Measurements from ENCODE around the gene CTIF.

The CTIF gene

DNA sequence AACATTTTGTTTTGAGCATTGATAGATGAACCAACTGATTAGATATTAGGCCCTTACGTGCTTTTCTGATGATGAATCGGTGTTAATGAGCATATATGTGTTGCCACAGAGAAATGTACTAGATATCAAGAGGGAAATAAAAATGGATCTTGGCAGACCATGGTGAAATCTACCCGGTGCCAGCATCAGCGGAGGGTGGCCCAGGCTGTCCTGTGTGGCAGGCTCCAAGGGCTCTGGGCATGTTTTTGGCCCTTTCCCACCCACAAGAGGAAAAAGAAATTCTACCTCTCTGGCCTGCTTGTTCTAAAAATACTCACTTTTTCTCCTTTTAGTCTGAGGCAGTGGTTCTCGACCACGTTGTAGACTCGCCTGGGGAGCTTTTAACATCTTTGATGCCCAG lies 154.2 kb downstream of the CTIF start:
- DNase-seq, result no peak

DNA sequence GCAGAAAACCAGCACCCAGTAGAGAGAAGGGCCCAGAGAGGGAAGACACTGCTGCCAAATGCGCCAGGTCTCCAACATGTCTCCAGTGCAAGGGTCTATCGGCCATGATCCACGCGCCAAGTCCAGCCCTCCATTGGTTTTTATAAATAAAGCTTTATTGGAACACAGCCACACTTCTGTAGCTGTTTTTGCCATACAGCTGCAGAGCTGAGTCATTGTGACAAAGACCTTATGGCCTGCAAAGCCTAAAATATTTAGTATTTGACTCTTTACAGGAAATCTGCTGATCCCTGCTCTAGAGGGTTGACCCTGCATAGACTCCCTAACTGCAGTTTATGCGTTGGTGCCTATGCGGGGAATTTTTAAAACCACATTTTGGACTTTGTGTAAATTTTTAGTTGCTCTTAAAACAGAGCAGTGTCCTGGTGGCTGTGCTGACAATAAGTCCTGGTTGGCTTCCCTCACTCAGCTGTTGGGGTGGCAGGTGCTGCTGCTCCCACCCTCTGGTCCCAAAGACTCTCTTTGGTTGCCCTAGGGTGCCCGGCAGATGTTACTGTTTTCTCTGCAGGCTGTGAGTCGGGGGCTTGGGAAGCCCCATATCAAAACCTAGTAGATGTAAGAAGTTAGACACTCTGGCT lies 154.9 kb downstream of the CTIF start:
- Histone ChIP-seq H3K9me3 (no peaks in the 10 kb centered on the region), H3K4me1 (no peaks in the 10 kb centered on the region), H3K27me3 (no peaks in the 10 kb centered on the region), H3K36me3 (no peaks in the 10 kb centered on the region), H3K4me3 (ENCODE audit: low read depth, low read length) (no peak overlapping the region)
- DNase-seq, result no peak
- TF ChIP-seq, protein P1, sequence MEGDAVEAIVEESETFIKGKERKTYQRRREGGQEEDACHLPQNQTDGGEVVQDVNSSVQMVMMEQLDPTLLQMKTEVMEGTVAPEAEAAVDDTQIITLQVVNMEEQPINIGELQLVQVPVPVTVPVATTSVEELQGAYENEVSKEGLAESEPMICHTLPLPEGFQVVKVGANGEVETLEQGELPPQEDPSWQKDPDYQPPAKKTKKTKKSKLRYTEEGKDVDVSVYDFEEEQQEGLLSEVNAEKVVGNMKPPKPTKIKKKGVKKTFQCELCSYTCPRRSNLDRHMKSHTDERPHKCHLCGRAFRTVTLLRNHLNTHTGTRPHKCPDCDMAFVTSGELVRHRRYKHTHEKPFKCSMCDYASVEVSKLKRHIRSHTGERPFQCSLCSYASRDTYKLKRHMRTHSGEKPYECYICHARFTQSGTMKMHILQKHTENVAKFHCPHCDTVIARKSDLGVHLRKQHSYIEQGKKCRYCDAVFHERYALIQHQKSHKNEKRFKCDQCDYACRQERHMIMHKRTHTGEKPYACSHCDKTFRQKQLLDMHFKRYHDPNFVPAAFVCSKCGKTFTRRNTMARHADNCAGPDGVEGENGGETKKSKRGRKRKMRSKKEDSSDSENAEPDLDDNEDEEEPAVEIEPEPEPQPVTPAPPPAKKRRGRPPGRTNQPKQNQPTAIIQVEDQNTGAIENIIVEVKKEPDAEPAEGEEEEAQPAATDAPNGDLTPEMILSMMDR (IDR thresholded peaks at IDR 0.05; ENCODE audit: low read depth, low read length), result no peak

More for the DNA sequence above, 154.2 kb downstream of the CTIF start:
- H3K27me3 ChIP-seq, result no peaks in the 10 kb centered on the region
- no peaks in the 10 kb centered on the region for H3K36me3 ChIP-seq
- TF ChIP-seq, protein P1 (IDR thresholded peaks at IDR 0.05; ENCODE audit: low read depth, low read length), result no peak
- H3K4me1 ChIP-seq, result no peaks in the 10 kb centered on the region
- no peak overlapping the region for H3K4me3 ChIP-seq (ENCODE audit: low read depth, low read length)
- H3K9me3 ChIP-seq, result no peaks in the 10 kb centered on the region

DNA sequence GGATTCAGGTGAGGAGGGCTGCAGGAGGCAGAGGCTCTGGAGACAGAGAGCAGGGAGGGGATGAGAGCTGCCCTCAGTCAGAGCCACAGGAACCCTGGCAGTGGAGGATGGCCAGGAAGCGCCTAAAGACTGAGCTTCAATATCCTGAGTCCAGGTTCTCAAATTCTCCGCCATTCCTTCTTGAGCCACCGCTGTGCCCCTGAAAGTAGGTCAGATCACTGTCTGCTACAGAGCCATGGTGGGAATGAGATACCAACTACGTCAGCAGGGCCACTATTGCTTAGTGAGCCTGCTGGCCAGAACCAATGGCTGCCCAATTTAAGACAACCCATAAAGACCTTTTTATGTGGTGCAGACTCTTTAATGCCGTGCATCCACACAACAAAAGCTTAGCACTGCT lies 155.5 kb downstream of the CTIF start:
- TF ChIP-seq, protein P1 (IDR thresholded peaks at IDR 0.05; ENCODE audit: low read depth, low read length), result no peak
- Histone ChIP-seq H3K4me1 (no peaks in the 10 kb centered on the region), H3K27me3 (no peaks in the 10 kb centered on the region), H3K9me3 (no peaks in the 10 kb centered on the region), H3K4me3 (ENCODE audit: low read depth, low read length) (no peak overlapping the region), H3K36me3 (no peaks in the 10 kb centered on the region)
- no peak for DNase-seq

DNA sequence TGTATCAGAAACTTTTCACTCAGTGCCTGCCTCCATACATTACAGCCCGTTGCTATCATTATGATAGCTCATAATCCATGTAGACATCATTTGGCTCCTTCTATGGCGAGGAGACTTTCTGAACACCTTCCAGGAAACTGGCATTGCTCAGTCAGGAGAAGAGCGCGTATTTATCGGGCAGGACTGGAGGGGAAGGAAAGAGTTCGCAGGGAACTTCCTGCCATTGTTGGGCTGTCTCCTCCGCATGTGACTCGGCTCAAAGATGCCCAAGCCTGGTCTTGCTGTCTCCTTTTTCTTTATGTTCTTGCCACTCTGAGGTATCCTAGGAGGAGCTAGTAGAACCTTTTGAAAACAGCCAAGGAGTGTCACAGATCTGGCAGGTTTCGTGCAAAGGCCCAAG lies 156.8 kb downstream of the CTIF start:
- no peaks in the 10 kb centered on the region for H3K27me3 ChIP-seq
- TF ChIP-seq, protein P1 (IDR thresholded peaks at IDR 0.05; ENCODE audit: low read depth, low read length), result no peak
- no peak for DNase-seq

DNA sequence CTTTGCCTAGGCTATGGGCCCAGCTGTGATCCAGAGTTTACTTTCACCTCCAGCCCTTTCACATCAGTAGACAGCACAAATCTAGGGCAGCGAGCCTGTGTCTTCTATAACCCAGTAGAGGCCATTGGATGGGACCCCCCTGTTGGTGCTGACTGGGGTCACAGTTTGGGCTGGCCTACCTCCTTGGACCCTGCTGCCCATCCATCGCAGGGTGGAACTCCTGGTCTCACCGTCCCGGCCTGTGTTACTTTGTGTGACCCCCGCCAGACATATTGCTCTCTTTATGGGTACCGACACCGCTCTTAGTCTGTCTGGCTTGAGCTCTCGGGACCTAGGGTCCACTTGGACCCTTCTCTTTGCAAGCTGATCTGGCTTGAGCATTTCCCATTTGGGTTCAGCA lies 157.4 kb downstream of the CTIF start:
- H3K9me3 ChIP-seq, result no peaks in the 10 kb centered on the region
- TF ChIP-seq, protein P1 (IDR thresholded peaks at IDR 0.05; ENCODE audit: low read depth, low read length), result no peak
- H3K4me3 ChIP-seq (ENCODE audit: low read depth, low read length), result no peak overlapping the region
- no peaks in the 10 kb centered on the region for H3K27me3 ChIP-seq
- DNase-seq, result no peak
- H3K4me1 ChIP-seq, result no peaks in the 10 kb centered on the region
- no peaks in the 10 kb centered on the region for H3K36me3 ChIP-seq

More for the DNA sequence above, 156.8 kb downstream of the CTIF start:
- Histone ChIP-seq H3K4me3 (ENCODE audit: low read depth, low read length) (no peak overlapping the region), H3K9me3 (no peaks in the 10 kb centered on the region), H3K36me3 (no peaks in the 10 kb centered on the region), H3K4me1 (no peaks in the 10 kb centered on the region)

DNA sequence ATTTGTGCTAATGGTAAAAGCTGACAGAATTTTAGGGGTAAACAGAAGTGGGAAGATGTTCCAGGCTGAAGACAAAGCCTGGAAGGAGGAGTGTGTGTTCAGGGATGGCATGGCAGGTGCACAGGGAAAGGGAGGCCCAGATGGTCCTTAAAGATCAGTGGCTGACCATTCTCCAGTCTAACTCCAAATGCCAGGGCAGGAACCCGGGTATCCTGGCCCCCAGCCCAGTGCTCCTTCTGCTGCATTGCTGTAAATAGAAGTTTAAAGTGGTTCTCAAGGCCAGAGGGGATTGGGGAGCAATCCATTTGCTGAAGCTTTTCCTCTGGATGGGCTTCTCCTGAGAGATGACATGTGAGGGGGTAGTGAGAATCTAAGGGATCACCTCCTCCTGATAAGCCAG lies 158.6 kb downstream of the CTIF start:
- no peaks in the 10 kb centered on the region for H3K4me1 ChIP-seq
- DNase-seq, result no peak
- TF ChIP-seq, protein P1 (IDR thresholded peaks at IDR 0.05; ENCODE audit: low read depth, low read length), result no peak

More for the DNA sequence above, 158.6 kb downstream of the CTIF start:
- Histone ChIP-seq H3K4me3 (ENCODE audit: low read depth, low read length) (no peak overlapping the region), H3K36me3 (no peaks in the 10 kb centered on the region), H3K9me3 (no peaks in the 10 kb centered on the region), H3K27me3 (no peaks in the 10 kb centered on the region)

Measured in BE2C (cell line).